GM21526 (cell line): ENCODE results near the gene RPS15A.
A peak's percentile ranks its signal among the peaks of the same experiment; 100 is the strongest.

ENCODE experiments used
- ATAC-seq: cut with Tn5 transposase; IDR thresholded peaks from one replicate; pipeline ENCODE4 v1.9.1; 2021; ENCODE audit warnings: moderate library complexity; ENCODE audit not compliant: unreplicated experiment, low FRiP score

Gene RPS15A

DNA sequence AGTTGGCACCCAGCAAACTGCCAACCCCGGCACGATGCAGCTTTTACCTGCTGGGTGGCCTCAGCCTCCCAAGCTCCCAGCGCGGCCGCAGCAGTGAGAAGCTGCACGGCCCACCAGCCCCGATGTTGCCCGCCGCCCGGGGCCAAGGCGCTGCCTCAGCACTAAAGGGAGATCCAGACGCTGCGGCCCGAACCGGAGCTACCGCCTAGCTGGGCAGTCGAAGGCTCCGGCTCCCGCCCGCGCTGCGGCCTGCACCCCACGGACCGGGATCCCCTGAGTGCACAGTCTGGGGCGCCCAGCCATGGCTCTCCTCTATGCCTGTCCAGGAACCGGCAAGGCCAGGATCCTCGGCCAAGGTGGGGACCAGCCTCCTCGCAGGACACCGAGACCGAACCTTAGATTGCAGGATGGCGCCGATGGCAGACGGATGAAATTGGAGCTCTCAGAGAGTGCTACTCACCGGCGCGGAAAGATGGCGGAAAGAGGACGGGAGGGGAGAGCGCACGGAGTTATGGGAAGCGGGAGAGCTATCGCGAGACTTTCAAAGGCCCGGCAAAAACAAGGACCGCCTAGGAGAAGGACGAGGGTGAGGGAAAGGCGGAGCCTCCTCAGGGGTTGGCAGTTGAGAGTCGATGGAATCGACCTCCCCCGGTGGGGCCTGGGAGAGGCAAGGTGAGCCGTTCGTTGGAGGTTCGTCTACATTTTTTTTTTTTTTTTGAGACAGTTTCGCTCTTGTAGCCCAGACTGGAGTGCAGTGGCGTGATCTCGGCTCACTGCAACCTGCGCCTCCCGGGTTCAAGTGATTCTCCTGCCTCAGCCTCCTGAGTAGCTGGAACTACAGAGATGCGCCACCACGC lies at the start of gene RPS15A:
Gene RPS15A, minus strand, starts transcription at position 485 of the 857 bp plus-strand sequence. CDS start 1,221 bp downstream, outside the sequence.
- ATAC-seq: peak; percentile 79

DNA sequence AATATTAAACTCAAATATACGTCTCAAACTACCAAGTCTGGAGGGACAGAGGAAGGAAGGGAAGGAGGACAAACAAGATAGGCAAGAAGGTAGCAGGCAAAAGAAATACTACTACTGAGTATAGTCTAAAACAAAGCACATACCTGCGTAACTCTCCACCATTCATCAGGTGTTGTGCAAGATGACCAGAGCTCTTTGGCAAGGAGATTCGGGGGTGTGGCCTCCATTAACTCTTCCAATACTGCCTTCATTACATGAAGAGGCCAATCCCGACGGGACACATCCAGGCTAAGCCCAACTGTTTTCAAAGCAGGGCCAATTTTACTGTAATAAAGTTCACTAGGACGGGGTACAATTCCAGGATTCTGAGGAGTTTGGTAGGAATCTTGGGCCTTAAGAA lies 49.4 kb upstream of the RPS15A start:
- no peak for ATAC-seq

DNA sequence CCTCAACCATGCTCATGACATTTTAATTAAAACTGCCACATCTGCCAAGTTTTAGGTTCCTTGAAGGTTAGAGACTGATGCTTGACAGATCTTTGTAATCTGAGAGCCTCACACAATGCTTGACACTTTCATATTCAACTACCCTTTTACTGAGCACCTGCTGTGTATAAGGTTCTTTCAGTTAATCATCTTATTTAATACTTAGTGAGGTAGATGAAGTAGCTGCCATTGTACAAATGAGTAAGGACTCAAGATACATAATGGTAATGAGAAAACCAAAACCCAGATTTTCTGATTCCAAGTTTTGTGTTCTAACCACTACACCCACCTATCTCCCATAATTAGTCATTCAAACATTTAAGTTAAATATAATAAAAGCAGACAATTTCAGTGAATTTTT lies 46.6 kb upstream of the RPS15A start:
- ATAC-seq: no peak

DNA sequence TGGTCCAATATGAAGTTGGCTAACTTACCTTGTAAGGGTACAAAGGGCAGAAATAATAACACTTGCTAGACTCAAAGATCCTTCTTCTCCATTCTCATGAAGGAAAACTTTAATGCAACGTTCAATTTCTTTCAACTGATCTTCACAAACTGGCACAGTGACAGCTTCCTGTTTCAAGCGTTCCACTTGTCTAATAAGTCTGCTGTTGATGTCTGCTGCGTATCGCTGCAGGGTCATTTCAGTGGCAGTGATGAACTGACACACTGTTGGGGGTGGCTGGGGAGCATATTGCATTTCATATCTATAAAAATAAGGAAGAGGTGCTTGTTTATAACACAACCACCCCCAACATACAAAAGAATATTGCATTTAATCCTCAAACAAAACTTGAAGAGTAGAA lies 44.7 kb upstream of the RPS15A start:
- no peak for ATAC-seq

DNA sequence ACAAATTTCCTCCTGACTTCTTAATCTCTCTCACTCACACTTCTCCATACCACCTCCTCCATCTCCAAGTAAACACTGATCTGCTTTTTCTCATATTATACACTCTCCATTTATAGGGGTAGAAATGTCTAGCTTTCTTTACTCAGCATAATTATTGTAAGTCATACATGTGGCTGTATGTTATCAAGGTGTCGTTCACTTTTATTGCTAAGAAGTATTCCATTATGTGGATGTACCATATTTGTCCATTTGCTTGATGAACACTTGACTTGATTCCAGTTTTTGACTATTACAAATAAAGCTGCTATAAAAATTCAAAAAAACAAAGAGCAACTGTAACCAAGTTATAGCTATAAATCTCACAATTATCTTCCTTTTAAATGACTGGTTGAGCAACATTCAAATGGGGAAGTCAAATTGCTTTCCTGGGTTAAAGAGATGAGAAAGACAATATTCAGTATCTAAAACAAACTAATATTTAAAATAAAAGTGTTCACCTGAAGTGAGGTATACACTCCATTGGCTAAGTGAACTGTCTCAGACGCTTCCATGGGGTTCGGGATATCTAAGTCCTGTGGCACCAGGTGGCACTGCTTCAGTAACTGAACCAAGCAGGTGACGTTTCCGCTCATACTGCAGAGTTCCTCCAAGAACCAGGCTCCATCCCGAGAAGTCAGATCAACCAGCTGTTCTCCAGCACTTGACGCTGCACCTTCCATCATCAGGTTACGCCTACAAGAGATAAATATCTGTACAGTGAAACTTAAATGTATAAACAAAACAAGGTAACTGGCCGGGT lies 43.8 kb upstream of the RPS15A start:
- ATAC-seq: no peak

DNA sequence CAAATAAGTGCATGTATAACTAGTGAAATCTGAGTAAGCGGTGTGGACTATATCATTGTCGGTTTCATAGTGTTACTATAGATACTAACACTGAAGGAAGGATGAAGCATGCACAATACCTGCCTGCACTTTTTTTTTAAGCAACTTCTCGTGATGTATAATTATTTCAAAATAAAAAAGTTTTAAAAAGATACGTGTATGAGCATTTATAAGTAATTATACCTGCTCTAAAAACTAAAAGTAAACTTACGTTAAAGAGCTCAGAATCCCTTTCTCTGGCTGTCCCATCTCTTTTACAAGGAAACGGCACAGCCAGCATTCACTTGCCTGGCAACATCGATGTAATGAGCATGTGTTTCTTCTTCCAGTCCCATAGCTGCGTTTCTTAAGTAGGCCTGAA lies 42.5 kb upstream of the RPS15A start:
- ATAC-seq: no peak

DNA sequence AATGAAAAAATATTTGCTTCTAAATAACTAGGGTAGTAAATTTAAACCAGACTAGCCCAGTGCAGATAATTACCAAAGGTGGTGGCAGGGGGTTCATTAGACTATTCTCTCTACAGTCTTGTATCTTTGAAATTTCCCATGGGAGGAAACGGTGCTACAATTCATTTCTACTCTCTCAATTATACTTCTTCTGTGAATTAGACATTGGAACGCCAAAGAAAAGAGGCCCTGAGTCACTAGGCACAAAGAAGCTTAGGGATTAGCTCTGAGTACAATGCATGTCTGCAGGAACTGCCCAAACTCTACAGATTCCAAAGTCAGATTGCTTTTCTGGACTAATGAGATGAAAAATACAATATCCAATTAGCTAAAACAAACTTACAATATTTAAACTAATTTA lies 41.9 kb upstream of the RPS15A start:
- no peak for ATAC-seq

DNA sequence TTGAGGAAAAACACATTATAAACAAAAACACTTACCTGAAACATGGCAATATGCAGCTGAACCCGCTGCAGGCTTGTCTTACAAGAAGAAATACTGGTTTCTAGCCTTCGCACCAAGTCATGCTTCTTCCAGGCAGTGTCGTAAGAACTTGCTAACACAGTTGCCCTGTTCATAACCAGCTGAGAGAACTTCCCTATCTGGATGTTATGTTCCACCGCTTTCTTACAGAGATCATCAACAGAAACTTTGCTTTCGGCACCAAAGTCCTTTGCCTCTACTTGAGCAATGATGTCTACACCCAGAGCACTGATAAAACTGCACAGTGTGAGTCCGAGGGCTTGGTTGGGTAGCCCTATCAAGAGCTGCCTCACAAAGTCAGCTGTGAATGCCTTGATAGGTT lies 39.1 kb upstream of the RPS15A start:
- ATAC-seq: no peak

DNA sequence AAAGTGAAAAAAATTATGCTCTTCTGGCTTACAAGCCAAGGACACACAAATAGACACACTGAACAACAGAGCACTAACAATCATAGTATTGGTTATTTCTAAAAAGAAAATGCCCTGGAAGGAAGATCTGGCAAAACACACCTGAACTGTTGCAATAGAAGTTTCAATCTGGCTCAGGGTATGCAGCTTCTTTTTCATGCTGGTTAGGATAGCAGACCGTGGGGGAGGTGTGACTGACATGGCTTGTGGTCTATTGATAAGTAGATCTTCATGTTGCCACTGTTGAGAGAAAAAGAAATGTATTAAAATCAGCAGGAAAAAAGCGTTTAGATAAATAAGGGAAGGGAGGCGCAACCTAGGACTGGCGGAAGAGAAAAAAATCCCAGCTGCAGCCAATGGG lies 37.8 kb upstream of the RPS15A start:
- no peak for ATAC-seq

DNA sequence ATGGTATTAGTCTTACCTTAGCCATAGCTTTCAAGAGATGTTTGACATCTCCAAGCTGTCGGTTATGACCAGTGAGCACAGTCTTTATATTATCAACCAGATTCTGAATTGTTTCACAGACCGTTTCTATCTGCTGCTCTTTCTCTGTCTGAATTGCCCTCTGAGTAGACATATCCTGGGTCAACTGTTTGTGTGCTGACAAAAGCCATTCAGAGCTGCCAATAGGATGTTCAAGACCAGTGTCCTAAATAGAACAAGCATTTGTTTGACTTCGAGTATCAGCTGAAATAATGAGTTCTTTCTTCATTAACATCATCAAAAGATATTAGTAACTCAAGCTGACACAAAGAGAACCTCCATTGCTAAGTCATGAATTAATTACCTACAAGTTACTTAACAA lies 26.2 kb upstream of the RPS15A start:
- ATAC-seq: no peak

DNA sequence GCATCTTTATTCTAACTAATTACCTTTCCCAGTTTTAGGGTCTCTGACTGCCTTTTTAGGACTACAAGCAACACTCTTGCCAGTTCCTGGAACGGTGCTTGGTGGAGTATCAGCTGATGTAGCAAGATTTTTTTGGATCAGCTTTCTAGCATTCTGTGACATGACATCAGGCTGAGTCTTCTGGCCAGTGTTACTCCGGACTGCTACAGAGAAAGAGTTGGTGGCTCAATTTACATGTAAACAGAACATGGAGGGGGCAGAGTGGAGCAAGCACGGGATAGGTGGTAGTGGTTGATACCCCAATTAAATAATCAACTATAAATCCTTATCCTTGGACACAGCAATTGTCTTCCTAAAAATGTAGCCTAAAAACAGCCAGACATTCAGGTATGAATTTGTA lies 21.8 kb upstream of the RPS15A start:
- no peak for ATAC-seq

DNA sequence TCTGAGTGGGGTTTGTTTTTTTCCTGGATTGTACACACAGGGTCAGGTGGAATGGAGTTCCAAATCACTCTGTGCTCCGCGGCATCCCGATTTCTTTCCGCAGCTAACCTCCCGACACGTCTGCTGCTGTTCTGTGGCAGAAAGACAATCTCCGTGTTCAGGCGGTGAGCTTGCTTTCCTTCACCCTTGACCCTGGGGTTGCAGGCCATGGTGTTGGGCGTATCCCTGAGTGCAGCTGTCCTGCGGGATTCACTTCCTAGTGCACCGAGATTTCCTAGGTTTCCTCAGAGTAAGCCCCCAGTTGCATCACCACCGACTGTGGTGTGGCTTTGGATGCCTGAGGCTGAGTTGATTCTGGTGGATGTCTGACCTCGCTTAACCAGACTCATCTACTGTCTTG lies 19.0 kb upstream of the RPS15A start:
- no peak for ATAC-seq

DNA sequence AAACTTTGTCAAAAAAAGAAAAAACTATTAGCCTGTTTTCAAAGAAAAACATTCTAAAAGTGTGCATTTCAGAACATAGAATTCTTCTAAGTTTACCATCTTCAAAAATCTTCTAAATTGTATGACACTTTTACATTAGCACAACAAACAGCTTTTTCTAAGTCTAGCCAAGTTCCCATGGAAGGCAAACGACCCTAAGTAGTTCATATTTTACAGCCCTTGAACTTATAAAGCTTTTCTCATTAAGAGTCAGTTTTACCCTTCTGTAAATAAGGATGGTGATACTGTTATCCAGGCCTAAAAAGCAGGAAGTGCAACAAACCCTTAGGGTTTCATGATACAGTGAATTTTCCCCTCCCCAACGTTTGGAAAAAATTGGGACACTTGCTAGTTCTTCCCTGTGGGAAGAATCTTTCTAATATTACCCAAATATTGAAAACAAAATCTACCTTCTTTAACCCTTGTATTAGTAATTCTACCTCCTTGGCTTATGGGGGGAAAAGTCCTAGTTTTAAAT lies 15.2 kb upstream of the RPS15A start:
- no peak for ATAC-seq

DNA sequence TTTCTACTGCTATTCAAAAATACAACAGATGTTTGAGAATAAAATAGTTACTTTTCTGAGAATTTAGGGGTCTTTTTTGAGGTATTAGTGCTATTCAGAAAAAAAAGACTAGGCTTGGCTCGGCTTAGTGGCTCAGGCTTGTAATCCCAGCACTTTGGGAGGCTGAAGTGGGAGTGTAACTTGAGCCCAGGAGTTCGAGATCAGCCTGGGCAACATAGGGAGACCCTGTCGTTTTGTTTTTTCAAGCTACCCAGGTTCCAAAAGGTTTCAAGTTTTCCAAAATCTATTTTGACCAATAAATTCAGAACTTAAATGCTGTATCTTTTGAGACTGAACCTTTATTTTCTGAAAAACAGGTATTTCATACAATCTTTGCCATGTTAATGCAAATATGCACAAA lies 14.4 kb upstream of the RPS15A start:
- no peak for ATAC-seq

DNA sequence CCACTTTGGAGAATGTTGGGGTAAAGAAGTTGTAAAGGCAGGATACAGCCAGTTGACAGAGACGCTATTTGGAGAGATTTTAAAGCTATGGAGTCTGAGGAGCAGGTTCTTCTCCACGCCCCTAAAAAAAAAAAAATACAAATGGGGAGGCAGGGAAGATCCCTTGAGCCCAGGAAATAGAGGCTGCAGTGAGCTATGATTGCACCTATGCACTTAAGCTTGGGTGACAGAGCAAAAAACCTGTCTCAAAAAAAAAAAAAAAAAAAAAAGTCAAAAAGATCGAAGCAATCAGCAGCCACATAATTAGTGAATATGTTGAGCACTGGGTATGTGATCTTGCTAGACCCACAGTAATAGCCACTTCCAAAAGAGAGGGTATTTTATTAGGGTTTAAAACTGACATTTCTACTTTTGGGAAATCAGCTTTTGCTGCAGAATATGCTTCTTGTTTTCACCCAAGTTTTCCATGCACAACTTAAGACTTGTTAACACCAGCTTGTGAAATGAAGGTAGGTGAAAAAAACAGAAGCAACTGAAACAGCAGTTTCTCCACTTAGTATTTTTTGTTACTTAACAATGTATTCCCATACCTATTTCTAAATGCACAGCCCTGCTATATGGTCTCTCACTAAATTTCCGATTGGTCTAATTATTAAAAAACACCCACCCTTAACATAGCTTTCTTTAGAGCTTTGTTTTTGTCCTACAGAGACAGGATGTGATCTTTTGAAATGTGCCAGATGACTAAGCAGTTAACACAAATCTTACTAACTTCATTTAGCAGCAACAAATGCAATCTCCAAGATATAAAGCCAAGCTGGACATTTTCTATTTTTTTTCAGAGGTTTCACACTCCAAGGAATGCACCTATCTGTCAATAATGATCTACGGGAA lies 13.7 kb upstream of the RPS15A start:
- ATAC-seq: no peak

DNA sequence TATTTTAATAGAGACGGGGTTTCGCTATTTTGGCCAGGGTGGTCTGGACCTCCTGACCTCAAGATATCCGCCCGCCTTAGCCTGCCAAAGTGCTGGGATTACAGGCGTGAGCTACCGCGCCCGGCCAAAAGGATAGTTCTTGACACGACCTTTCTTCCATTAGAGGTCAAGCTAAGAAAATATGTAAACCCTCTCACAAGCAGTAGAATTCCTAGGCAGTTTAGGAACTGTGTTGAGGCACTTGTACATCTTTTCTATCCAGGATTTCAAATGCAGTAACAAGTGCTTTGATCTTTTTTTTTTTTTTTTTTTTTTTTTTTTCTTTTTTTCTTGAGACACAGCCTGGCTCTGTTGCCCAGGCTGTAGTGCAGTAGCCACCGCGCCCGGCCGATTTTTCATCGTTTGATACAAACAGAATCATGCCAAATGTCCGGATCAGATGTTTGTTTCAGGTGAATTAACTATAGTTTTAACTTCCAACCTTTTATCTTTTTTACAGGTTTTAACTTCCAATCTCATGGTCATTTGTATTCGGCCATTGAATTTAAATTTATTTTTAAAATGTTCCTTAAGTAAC lies 12.7 kb upstream of the RPS15A start:
- no peak for ATAC-seq

DNA sequence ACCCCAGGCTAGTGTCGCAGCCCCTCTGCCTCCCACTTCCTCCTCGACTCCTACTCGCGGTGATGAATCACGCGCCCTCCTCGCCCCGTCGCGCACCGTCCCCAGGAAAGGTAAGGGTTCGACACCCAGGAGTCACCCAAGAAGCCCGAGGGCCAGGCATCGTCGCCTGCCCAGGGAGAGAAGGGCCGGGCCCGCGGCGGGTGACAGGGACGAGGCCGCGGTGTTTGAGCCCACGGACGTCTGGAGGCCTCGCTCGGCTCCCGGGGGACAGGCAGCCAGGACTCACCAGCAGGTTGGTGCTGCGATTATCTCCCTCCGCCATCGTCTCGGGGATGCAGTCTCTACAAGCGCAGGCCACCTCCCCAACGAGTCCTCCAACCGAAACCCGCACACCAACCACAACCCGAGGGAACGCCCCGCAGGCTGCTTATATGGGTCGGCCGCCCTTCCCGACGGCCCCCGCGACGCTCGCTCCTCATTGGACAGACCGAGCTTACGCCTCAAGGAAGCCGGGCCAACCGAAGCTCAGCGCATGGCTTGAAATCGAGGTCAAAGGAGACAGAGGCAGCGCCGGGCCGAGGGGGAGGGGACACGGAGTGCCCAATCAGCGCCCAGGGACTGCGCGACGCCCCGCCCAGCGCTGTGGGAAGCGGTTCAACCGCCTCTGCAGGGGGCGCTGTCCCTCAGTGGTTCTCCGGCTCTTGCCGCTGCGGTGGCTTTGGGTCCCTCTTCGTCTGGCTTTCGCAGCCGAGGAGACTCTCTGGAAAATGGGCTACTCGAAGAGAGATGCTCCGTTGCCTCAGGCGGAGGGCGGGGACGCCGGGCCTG lies 11.2 kb upstream of the RPS15A start, which contains the start of gene ARL6IP1:
Gene ARL6IP1, minus strand, starts transcription at position 405 of the 828 bp plus-strand sequence. Its CDS starts 83 bp downstream, at position 322.
- ATAC-seq: peak; percentile 91

DNA sequence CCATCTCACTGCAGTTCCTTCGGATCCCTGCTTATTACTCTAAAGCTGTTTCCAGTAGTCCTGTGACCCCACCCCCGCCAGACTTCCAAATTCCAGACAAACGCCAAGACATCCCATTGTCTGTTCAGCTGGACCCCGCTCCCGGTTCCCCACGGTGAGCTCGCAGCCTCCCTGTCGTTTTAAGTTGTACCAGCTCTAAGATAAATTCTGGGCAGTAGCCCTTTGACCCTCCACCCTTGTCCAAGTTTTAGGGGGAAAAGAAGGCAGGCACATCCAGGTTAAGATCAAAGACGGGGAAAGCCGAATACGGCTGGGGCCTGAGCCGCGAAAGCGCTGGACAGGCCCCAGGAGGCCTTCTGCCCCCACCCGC lies 10.6 kb upstream of the RPS15A start:
- no peak for ATAC-seq

DNA sequence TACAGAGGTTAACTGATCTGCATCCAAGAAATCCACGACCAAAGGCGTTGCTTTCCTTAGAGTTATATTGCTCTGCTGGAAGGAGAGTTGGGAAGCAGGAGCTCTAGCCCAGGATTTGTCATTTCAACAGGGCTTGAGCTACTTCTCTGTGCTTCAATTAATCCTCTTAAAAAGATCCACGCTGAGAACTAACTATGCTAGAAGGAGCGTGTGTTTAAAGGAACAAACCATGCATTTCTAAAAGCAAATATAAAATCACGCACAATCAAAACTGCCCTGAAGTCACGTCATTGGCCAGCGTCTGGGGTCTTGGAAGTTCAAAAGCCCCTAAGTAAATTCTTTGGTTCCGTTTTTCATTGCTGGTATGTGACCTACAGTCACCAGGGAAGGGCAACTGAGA lies 10.2 kb upstream of the RPS15A start:
- no peak for ATAC-seq
